Measurements from ENCODE around the gene CTIF. TPM values are rescaled to one million over a fixed set of nuclear protein-coding genes. Genes with fewer than 3 reads are reported as not detected.

CTIF gene
- total RNA-seq, 4 donors from 2014 or later: 72.2 to 137 (median 86.5) TPM

GRCh38 chr18:48825101-48825745 lies 286.4 kb downstream of the CTIF start:
- TF ChIP-seq, protein P1, sequence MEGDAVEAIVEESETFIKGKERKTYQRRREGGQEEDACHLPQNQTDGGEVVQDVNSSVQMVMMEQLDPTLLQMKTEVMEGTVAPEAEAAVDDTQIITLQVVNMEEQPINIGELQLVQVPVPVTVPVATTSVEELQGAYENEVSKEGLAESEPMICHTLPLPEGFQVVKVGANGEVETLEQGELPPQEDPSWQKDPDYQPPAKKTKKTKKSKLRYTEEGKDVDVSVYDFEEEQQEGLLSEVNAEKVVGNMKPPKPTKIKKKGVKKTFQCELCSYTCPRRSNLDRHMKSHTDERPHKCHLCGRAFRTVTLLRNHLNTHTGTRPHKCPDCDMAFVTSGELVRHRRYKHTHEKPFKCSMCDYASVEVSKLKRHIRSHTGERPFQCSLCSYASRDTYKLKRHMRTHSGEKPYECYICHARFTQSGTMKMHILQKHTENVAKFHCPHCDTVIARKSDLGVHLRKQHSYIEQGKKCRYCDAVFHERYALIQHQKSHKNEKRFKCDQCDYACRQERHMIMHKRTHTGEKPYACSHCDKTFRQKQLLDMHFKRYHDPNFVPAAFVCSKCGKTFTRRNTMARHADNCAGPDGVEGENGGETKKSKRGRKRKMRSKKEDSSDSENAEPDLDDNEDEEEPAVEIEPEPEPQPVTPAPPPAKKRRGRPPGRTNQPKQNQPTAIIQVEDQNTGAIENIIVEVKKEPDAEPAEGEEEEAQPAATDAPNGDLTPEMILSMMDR (IDR thresholded peaks at IDR 0.05): no peak
- TF ChIP-seq EP300 (IDR thresholded peaks at IDR 0.05): no peak
- H3K9me3 ChIP-seq: peaks cover 0 to 9% (median 0%) of the 10 kb centered on the region in 4 donors
- peaks cover 0 to 32% (median 0%) of the 10 kb centered on the region in 3 donors for H3K36me3 ChIP-seq
- WGBS, 2 donors: 35 to 43% methylated on average over 6 of the region's 6 CpGs
- no peak overlapping the region for H3K4me3 ChIP-seq
- DNase-seq (ENCODE audit: low spot score in 2 of 2): no peak
- peak overlapping the region in 2 of 4 donors; percentile 12 to 32 for H3K27ac ChIP-seq
- H3K27me3 ChIP-seq: no peaks in the 10 kb centered on the region
- peaks cover 0 to 60% (median 22%) of the 10 kb centered on the region in 4 donors for H3K4me1 ChIP-seq

GRCh38 chr18:48826271-48826670 lies 287.4 kb downstream of the CTIF start:
- peaks cover 0 to 21% (median 0%) of the 10 kb centered on the region in 3 donors for H3K36me3 ChIP-seq
- DNase-seq (ENCODE audit: low spot score in 2 of 2): no peak
- H3K27me3 ChIP-seq: no peaks in the 10 kb centered on the region
- peaks cover 0 to 9% (median 0%) of the 10 kb centered on the region in 4 donors for H3K9me3 ChIP-seq
- TF ChIP-seq, protein P1 (IDR thresholded peaks at IDR 0.05): no peak
- TF ChIP-seq POLR2A (IDR thresholded peaks at IDR 0.05): no peak
- TF ChIP-seq EP300 (IDR thresholded peaks at IDR 0.05): no peak
- peaks cover 0 to 60% (median 22%) of the 10 kb centered on the region in 4 donors for H3K4me1 ChIP-seq
- H3K27ac ChIP-seq: no peak overlapping the region
- 83 to 89% methylated on average over 7 of the region's 7 CpGs for WGBS, 2 donors
- H3K4me3 ChIP-seq: no peak overlapping the region

DNA sequence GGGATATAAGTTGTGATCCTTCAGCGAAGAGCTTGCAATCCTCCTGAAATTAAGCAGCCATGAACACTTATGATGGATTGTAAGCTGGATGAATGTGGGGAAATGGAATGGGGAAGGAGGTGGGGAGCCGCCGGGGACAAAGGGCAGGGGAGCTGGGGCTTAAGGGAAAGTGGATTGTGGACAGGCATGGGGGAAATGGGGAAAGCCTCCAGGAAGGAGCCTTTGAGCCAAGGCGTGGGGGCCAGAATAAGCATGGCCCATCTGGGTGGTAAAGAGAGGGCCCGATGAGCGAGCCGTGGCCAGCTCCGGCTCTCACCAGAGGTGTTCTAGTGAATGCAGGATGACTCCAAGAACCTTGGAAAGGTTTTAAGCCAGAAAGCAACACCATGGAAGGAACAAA lies 288.0 kb downstream of the CTIF start:
- H3K27ac ChIP-seq: no peak overlapping the region
- TF ChIP-seq EP300 (IDR thresholded peaks at IDR 0.05) (no peak), POLR2A (IDR thresholded peaks at IDR 0.05) (no peak)
- TF ChIP-seq, protein P1 (IDR thresholded peaks at IDR 0.05): no peak
- WGBS, 2 donors: 87 to 96% methylated on average over 8 of the region's 8 CpGs
- H3K9me3 ChIP-seq: peaks cover 0 to 9% (median 0%) of the 10 kb centered on the region in 4 donors
- H3K27me3 ChIP-seq: no peaks in the 10 kb centered on the region
- no peak overlapping the region for H3K4me3 ChIP-seq
- no peak for DNase-seq (ENCODE audit: low spot score in 2 of 2)
- peaks cover 0 to 16% (median 0%) of the 10 kb centered on the region in 3 donors for H3K36me3 ChIP-seq
- H3K4me1 ChIP-seq: peaks cover 0 to 60% (median 22%) of the 10 kb centered on the region in 4 donors

GRCh38 chr18:48827291-48828193 lies 288.7 kb downstream of the CTIF start:
- TF ChIP-seq, protein P1 (IDR thresholded peaks at IDR 0.05): no peak
- TF ChIP-seq EP300 (IDR thresholded peaks at IDR 0.05) (no peak), POLR2A (IDR thresholded peaks at IDR 0.05) (no peak)
- peaks cover 0 to 65% (median 26%) of the 10 kb centered on the region in 4 donors for H3K4me1 ChIP-seq
- WGBS, 2 donors: 37 to 42% methylated on average over 21 of the region's 21 CpGs
- peaks cover 0 to 11% (median 0%) of the 10 kb centered on the region in 3 donors for H3K36me3 ChIP-seq
- H3K9me3 ChIP-seq: peaks cover 0 to 9% (median 0%) of the 10 kb centered on the region in 4 donors
- H3K27ac ChIP-seq: peak overlapping the region in 3 of 4 donors; percentile 6 to 60 (median 55)
- H3K27me3 ChIP-seq: no peaks in the 10 kb centered on the region
- DNase-seq (ENCODE audit: low spot score in 2 of 2): no peak
- no peak overlapping the region for H3K4me3 ChIP-seq
